ENCODE data around the gene TMED10.
A peak's percentile ranks its signal among the peaks of the same experiment; 100 is the strongest.

Gene TMED10

DNA sequence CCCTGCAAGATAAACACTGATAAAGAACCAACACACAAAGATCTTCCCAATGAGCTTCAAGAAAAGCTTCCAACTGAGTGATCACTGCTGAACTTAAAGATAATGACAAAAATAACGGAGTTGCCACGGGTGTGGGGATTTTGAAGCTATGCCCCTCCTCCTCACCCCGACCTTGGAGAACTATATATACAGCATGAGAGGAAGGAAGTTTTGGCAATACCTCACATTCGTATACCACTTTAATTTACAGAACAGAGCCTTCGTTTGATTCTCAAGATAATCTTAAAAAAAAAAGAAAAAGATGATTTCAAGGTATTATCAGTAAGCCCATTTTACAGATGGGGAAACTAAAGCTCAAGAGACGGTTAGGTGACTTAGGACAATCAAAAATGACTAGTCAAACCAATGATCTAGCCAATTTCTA is 50.3 kb downstream of the TMED10 start:
- peak; percentile 8 for DNase-seq

DNA sequence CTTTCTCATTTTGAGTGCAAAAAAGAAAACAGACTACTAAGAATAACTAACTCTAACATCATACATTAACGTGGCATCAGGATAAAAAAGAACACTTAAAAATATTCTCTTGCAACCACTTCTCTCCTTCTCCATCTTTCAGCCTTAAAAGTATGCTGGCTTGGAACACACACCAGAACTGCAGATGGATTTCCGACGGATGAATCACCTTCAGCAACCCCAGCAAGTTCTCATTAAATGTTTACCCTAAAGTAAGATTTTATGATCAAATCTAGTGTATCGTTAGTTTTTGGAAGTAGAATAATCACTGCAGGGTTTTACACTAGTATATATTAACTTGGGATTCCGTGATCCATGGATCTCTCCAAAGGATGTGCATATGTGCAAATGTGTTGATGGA is 50.8 kb downstream of the TMED10 start:
- no peak for DNase-seq

DNA sequence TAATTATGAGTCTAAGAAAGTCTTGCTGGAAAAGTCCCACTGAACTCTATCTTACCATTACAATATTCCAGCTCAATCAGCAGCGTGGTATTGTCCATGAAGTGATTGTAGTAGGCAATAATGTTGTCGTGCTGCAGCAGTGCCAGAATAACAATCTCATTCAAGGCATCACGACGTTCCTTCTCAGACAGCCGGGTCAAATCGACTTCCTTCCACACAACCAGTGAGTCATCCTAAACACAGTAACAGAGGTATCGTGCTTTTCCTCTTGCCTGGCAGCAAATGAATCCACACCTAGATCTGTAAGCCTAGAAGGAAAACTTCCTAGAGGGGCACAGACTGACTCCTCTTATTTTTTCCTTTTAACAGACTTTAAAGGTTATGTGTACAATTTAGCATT is 52.4 kb downstream of the TMED10 start:
- no peak for DNase-seq

DNA sequence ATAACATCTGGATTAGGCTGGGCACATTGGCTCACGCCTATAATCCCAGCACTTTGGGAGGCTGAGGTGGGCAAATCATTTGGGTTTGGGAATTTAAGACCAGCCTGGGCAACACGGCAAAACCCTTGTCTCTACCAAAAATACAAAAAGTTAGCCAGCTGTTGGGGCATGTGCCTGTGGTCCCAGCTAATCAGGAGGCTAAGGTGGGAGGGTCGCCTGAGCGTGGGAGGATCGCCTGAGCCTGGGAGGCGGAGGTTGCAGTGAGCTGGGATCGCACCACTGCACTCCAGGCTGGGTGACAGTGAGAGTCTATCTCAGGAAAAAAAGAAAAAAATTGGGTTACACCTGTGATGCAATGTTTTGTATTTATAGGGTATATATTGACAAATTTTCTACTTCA is 54.9 kb downstream of the TMED10 start:
- DNase-seq, result no peak

DNA sequence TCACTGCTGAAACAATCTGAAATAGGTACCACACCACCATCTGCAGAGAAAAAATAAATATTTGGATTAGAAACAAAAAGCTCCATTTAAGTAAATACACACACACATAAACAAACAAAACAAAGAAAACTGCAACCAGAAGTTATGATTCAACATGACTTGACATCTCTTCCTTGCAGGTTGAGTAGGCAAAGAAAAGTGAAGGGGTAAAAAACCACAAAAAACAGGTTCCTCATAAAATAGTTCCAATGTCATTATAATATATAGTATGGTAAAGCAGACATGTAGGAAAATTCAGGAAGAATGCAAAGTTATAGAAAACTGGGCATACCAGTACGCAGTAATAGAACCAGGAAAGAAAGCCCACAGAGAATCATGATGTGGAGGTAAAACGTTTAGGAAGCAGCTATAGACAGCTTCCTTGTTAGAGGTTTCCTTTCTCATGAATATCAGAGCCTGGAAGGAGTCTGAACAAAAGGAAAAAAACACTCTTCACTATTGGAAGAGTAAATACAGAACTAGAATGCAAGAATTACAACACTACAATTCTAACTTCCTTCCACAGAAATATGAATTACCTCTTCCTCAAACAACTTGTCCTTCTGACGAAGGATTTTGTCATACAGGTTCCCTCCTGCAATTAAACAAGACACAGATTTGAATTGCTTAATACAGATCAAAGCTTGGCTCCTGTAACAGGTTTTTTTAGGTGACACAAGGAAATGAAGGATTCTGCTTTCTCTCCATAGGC is 55.7 kb downstream of the TMED10 start:
- DNase-seq, result no peak

DNA sequence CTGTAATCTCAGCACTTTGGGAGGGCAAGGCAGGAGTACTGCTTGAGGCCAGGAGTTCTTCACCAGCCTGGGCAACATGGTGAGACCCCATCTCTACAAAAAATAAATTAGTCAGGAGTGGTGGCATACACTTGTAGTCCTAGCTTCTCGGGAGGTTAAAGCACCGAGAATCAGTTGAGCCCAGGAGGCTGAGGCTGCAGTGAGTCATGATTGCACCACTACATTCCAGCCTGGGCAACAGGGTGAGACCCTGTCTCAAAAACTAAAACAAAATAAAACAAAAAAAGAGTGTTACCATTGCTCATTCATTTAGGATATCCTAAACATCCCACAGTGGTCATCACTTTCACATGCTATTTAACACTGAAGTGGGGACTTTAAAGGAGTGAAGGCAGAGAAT is 57.4 kb downstream of the TMED10 start:
- no peak for DNase-seq

DNA sequence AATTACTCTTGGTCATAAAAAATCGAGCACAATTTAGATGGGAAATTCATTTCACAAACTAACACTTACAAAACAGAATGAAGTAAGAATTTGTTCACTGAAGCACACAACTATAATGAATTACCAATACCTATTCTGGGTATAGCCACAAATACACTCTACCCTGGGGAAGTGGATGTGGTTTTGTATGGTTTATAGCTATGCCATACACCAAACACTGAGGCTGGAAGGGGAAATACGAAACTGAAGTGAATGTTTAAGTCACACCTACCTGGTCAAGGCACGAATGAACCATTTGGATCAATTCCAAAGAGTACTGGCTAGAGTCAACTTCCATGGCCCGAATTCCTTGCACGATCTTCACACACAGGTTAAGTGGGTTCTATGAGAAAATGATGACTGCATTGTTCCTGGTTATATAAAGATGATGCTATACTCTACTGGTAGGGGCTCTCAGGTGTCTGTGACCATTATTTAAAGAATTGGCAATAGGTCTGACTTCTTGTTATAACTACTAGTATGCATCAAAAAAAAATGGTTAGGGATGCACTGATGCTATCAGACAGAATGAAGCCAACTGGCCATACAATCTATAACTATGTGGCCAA is 62.4 kb downstream of the TMED10 start:
- no peak for DNase-seq

DNA sequence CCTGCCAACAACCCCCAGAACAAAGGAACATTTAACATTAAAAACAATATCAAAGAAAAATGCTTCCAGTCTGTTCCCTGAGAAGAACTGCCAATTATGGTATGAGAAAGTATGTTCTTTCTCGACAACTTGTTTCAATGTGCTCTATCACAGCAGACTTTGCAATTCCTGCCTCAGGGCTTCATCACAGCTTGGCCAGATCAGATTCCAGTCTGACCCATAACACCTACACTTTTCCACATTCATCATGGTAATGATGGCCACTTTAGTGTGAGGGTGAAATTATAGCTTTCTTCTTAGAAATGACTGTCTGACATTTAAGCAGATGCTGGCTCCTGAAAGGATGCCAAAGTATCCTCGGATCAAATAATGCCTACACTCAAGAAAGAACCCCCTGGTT is 66.5 kb downstream of the TMED10 start:
- DNase-seq, result no peak

DNA sequence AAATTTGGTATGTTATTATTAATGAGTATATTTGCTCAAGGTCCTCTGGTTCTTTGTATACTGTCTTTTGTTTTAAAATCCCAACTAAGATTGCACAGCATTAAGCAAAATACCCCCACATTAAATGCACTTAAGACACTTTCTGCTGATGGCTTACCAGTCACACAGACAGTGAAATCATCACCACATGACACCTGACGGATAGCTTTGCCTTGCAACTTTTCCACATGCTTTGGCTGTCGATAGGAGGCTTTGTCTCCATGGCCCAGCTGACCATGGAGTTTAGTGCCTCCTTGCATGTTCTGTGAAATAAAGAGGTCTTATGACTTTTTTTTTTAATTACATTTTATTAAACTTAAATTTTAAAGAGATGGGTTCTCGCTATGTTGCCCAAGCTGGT is 69.2 kb downstream of the TMED10 start:
- no peak for DNase-seq

DNA sequence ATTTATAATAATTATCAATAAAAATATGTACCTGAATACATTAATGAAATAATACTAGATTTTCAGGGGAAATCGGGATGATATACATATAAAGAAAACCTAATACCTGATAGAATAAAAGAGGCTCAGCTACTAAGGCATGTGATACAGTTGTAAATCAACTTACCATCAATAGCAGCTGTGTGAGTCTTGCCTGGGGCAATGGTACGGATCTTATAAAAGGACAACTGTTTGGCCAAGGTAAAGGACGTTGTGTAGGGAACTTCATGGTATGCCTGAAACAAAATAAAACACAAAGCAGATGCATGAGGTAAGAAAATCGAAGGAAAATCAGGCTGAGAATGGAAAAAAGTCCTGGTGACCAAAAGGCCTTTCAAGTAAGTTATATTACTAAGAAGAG is 74.9 kb downstream of the TMED10 start:
- DNase-seq, result no peak

DNA sequence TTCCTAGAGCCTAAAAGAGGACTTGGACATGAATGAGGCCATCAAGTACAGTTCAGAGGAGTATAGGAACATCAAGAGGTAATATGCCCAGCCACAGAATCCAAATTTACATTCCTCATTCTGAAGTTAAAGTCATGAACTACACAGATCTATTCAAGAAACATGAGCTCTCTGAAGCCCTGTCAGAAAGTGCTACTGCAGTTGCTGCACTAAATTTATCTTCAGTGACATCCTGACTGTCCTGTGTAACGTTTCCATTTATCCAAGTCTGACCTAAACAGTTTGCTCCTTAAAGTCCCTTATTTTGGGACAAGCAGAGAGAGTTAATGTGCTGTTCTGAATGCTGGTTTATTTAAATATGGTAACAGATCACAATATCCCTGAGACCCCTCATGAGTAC is 77.7 kb downstream of the TMED10 start:
- no peak for DNase-seq

DNA sequence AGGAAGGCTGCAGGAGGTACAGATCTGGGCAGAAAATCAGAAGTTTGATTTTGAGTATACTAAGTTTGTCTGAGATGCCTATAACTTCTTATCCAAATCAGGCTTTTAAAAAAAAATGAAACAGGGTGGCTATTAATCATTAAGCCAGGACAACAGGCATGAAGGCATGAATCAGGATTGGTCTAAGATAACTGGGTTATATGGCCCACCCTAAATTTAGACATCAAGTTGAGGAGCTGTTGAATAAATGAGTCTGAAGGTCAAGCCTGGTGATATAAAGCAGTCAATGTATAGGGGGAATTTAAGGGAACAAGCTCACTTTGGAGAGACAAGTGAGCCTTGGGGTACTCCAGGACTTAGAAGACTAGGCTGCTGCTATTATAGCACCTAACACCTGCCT is 78.2 kb downstream of the TMED10 start:
- DNase-seq, result no peak

DNA sequence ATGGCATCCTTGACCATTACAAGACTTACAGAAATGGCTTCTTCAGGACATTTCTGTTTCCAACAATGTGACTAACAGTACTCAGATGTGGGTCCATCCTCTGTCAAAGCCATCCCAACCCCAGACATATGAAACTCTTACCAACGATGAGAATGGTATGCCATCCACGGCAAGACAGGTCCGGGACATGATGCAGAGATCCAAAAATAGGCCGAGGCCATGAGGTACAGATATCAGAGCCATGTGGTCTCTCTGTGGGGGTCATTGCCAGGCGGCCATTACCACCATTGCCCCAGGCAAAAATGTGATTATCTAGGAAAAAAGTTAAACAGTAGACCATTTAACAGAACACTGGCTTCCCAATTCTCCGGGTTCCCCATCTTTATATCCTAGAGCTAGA is 79.5 kb downstream of the TMED10 start:
- no peak for DNase-seq

DNA sequence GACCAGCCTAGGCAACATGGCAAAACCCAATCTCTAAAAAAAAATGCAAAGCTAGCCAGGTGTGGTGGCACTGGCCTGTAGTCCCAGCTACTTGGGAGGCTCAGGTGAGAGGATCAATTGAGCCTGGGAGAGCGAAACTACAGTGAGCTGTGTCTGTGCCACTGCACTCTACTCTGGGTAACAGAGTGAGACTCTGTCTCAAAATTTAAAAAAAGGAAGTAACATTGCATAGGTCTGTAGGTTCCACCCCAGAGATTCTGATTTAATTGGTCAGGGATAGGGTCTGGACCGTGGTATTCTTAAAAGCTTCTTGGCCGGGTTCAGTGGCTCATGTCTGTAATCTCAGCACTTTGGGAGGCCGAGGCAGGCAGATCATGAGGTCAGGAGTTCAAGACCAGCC is 80.7 kb downstream of the TMED10 start:
- DNase-seq, result no peak

DNA sequence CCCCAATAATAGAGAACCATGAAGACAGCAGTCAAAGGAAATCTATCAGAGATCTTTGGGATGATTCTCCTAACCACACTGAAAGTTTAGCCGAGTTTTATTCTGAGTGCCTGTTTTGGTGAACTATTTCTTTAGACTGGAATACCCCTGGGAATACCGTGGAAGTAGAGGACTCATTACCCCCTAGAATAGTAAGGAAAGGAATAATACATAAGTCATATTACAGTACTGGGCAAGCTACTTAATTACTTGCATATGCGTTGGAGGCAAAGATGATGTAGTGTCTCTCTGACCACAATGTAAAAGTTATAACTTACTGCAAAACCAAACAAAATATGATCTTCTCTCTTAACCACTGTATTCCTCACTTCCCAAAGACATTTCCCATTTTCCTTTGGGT is 81.5 kb downstream of the TMED10 start:
- DNase-seq, result no peak

DNA sequence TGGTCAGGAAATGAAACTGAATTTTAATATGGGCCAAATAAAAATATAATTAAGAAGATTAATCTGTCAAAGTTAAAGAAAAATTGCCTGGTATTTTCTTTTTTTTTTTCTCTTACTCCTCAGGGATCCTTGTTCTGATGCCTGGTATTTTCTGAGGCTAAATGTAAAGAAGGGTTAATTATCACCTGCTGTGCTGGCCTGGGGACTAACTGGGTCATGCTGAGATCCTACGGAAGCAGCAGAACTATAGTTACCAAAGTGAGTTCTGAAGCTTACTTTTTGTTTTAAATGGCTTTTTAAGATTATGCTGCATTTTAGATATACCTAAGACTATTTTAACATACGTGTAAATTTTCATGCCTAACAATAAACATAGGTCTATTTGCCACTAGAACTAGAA is 83.7 kb downstream of the TMED10 start:
- DNase-seq, result no peak

DNA sequence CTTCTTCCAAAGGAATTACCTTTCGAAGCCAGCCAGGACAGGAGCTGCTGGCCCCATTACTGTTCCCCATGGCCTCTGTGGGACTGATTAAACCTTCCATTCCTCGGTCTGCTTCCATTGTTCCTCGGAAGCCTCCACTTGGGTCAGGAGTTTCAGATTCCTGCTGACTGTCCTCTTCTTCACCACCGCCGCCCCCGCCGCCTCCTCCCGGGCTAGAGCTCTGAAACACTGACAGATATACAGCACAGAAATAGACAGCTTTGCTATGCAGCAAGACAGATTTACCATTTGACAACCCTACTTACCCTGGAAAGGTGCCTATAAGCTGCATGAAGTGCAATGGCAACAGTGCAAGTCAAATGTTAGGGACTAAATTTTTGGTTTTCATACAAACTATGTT is 85.2 kb downstream of the TMED10 start:
- no peak for DNase-seq

DNA sequence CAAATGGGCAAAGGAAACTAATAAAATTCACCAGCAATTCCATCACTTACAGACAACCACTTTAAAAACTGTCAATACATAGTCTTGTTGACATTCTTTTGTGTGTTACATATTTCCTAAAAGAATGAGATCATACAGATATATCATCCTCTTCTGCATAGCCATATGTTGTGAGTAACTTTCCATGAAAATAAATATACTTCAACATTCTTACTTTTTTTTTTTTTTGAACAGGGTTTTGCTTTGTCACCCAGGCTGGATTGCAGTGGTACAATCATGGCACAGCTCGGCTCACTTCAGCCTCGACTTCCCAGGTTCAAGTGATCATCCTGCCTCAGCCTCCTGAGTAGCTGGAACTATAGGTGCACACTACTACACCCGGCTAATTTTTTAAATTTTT is 86.1 kb downstream of the TMED10 start:
- no peak for DNase-seq

DNA sequence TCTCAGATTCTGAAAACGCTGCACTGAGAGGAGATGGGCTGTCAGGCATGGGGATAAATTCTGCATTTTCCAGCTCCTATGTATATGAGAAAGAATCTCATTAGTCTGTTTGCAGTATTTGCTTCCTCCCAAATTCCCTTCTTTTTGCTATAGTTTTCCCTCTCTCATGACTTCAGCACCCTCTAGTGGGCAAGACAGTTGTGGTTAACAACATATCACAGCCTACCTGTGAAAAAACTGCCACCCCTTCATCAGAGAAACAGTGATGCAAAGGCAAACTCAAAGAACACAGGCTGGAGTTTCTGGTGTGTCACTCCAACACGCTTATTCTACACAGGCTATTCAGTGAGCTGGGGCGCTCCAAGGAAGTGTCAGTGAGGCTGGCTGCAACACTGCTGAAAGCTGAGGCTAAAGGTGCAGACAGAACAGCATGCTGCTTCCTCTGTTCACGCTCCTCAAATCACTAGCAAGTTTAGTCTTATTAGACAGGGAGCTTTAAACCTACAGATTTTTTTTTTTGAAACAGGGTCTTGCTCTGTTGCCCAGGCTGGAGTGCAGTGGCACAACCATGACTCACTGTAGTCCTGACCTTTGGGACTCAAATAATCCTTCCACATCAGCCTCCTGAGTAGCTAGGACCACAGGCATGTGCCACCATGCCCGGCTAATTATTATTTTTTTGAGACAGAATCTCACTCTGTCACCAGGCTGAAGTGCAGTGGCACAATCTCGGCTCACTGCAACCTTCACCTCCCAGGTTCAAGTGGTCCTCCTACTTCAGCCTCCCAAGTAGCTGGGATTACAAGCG is 87.6 kb downstream of the TMED10 start:
- DNase-seq, result peak; percentile 57

DNA sequence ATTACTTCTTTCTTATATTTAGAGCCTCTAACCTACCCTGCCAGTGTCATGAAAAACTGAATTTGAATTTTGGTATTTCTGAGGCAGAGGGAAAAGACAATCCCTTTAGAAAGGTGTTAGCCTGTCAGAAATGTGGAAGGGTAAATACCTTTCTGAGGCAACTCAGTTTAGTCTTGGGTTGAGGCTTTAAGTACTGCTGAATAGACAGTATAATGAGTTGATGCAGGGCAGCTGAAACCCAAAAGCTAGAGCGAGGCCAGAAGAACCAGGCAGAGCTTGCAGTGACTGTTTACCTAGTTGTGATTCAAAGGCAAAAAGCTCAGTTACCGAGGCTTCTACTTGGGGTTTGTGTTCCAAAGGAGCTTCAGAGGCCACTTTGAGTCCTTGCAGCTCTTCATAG is 88.3 kb downstream of the TMED10 start:
- no peak for DNase-seq

DNA sequence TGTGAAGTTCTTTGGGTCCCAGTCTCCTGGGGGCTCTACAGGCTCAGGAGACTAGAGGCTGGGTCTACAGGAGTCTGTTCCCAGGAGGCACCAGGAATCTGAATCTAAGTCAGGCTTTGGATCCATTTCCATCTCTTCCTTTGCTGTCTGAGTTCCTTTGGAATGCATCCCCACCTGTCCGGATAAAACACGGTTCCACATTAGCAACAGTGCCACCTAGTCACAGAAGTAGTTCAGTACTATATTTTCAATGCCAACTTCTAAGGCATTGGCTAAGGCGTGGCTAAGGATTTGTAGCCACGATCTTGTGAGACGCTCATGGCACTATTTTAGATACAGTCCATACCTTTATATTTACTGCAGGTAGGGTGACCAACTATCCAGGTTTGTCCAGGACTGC is 91.9 kb downstream of the TMED10 start:
- no peak for DNase-seq

DNA sequence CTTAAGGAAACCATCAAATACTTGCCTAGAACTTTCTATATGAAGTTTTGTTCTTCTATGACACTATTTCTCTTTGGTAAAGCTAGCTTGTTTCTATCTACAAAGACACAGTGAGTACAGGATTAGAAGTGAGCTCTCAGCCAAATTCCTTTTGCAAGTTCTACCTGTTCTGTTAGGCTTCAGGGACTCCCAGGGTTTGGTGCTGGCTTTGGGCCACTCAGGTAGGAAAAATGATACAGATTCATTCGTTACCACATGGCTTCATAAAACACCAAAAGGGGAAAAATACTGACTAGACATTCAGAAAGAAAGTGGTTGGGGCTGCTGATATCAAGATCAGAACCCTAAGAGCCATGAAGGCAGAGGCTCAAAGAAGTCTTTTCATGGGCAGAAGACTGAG is 93.1 kb downstream of the TMED10 start:
- DNase-seq, result no peak

DNA sequence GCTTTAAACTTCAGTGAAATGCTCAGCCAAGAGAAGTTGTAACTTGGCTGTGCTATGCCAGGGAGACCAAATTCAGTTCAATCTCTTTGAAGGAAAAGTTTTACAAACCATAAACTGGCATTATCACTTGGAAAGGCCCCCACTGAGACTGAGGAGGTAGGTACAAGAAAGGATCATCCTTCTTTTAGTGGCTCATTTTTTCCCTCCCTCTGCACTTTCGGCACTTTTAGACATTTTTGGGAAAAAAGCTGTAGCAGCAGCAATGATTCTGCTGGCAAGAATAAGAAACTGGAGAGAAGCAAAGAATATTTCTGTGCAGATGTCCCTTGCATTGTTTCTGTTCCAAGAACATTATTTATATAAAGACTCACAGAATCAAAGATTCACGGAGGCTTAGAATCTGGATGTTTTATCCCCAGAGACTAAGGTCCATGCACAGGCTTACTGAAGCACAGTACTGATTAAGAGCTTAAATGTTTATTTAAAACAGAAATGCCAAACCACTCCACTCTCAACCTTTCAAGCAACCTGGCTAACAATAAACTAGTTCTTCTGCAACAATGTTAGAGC is 94.7 kb downstream of the TMED10 start:
- no peak for DNase-seq

All from retina (tissue), 1 donor.